Stomach (tissue), 9 donors: ENCODE data around the gene TCHP. TPM values are rescaled to one million over a fixed set of nuclear protein-coding genes. Genes with fewer than 3 reads are reported as not detected.

ENCODE experiments used
- DNase-seq, 2 donors: peaks; one replicate each; pipeline versions ENCODE4 v3.0.0 to v3.0.0-alpha.2; 2013 to 2019
- H3K27ac ChIP-seq, 5 donors: fragments of 200-600 bp in 4 of 5; sonication (generic) in 4 of 5; one replicate each; pipeline ENCODE4 v1.5.1; 2013 to 2019; ENCODE audit warnings: mild to moderate bottlenecking in 1 of 5, moderate library complexity in 1 of 5
- H3K27me3 ChIP-seq, 3 donors: fragments of 200-600 bp; sonication (generic); one replicate each; pipeline ENCODE4 v1.5.1; 2017 to 2019; ENCODE audit warnings: mixed run types in 1 of 3
- H3K36me3 ChIP-seq, 4 donors: fragments of 200-600 bp; sonication (generic); 1 replicate in 3 of 4; 2 replicates in 1 of 4; pipeline ENCODE4 v1.5.1; 2016 to 2019
- H3K4me1 ChIP-seq, 4 donors: fragments of 200-600 bp; sonication (generic); one replicate each; pipeline ENCODE4 v1.5.1; 2016 to 2019
- H3K4me3 ChIP-seq, 4 donors: fragments of 200-600 bp; sonication (generic) in 3 of 4; one replicate each; pipeline ENCODE4 v1.5.1; 2016 to 2019; ENCODE audit warnings: mild to moderate bottlenecking in 1 of 4
- H3K9me3 ChIP-seq, 4 donors: fragments of 200-600 bp; sonication (generic); one replicate each; pipeline ENCODE4 v1.5.1; 2016 to 2019
- CTCF ChIP-seq, 7 experiments: fragments of 450-650 bp in 4 of 7; fragments of 200-600 bp in 3 of 7; sonication (generic) in 3 of 7; IDR thresholded peaks; one replicate each; pipeline ENCODE4 v1.5.1; 2016 to 2019; ENCODE audit warnings: antibody characterized with exemption in 7 of 7, control low read depth in 2 of 7, mild to moderate bottlenecking in 1 of 7
- EP300 ChIP-seq: sonication (generic); formaldehyde crosslinking; IDR thresholded peaks from one replicate; pipeline ENCODE4 v1.6.1; 2017; ENCODE audit warnings: antibody characterized with exemption
- POLR2A ChIP-seq, 4 donors: fragments of 450-650 bp; IDR thresholded peaks; one replicate each; pipeline ENCODE4 v1.6.1; 2016; ENCODE audit warnings: antibody characterized with exemption in 4 of 4, control low read depth in 2 of 4, mild to moderate bottlenecking in 1 of 4, moderate library complexity in 1 of 4
- POLR2AphosphoS5 ChIP-seq, 3 donors: sonication (generic); formaldehyde crosslinking; IDR thresholded peaks; one replicate each; pipeline ENCODE4 v1.6.1; 2016; ENCODE audit warnings: antibody characterized with exemption in 3 of 3
- WGBS, 5 donors: extraction: QIAGEN DNeasy Blood & Tissue Kit in 3 of 5; methylation state at CpG; one replicate each; pipeline versions ENCODE4 v1.1.5 to v1.1.7; 2013 to 2018; 5-methylcytosine and 5-hydroxymethylcytosine counted together
- intact Hi-C: fragments of 100-400 bp; cut with DNase I; formaldehyde crosslinking; loops from one replicate; pipeline ENCODE4 v1.15.1; 2023; ENCODE audit warnings: low total_unique reads
- polyA plus RNA-seq, 3 donors: library from polyadenylated mRNA; stranded (reverse); fragments of 200-250 nt; gene quantifications; one replicate each; pipeline ENCODE4 v1.2.3, GENCODE V29; 2013
- total RNA-seq, 5 donors: library from RNA; depleted of rRNA; stranded (reverse); fragments of >200 nt; gene quantifications; one replicate each; pipeline versions ENCODE4 v1.1.0 to v1.2.3, GENCODE V29; 2014 to 2016
- donor health status: healthy with polysubstance abuse.
- donor health status: Bipolar disorder and iron deficiency.
- donor health status: healthy.

Gene TCHP
- total and polyA plus RNA-seq, 8 donors = 7.9 to 45.5 (median 14.7) TPM

- intact Hi-C loops = no loop called here
- Histone ChIP-seq H3K9me3 (no peaks in the 10 kb centered on the region), H3K36me3 (peaks cover 61 to 100% (median 100%) of the 10 kb centered on the region in 4 donors), H3K27ac (no peak overlapping the region), H3K4me1 (no peaks in the 10 kb centered on the region), H3K4me3 (no peak overlapping the region), H3K27me3 (no peaks in the 10 kb centered on the region)
- WGBS, 5 donors = 90 to 95% (median 94%) methylated on average over 15 to 16 of the region's 16 CpGs
- no peak for DNase-seq
- TF ChIP-seq POLR2AphosphoS5 (IDR thresholded peaks at IDR 0.05) (no peak), POLR2A (IDR thresholded peaks at IDR 0.05) (no peak), EP300 (no peak), CTCF (IDR thresholded peaks at IDR 0.05) (no peak)
Observed at GRCh38 chr12:109914461-109914860, 14.4 kb downstream of the TCHP start.

DNA sequence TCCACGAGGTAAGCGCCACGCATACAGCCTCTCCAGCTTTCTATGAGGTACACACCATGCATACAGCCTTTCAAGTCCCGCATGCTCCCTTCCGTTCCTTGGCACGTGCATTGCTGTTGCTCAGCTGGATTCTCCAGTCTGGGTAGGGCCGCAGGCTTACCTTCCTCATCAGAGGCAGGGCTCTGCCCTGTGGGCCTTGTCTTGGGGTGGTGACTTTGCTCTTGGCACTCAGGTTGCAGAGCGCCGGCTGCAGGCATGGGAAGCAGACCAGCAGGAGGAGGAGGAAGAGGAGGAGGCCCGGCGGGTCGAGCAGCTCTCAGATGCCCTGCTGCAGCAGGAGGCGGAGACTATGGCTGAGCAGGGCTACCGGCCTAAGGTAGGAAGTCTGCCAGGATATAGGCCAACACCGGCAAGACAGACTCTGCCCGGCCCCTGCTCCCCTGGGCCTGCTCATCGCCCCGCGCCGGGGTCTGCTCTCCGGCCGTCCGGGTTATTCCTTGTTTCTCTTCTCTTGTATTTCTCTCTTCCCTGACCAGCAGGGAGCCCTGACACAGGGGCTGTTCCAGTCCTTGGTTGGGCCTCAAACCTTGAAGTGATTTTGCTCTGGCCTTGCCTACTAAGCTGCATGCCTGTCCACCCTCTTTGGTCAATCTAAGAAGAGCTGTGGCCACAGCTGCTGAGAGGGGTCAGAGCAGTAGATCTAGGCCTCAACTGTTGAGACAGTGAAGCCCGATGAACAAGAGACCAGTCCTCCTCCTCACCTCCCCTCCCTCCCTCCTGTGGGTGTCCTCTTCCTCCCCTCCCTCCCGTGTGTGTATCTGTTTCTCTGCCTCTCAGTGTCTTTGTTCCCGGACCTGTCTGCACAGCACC lies 15.3 kb downstream of the TCHP start:
- intact Hi-C loops = no loop called here
- TF ChIP-seq CTCF (IDR thresholded peaks at IDR 0.05) = no peak
- TF ChIP-seq POLR2AphosphoS5 (IDR thresholded peaks at IDR 0.05) = no peak
- TF ChIP-seq EP300 = no peak
- TF ChIP-seq POLR2A (IDR thresholded peaks at IDR 0.05) = no peak
- no peak overlapping the region for H3K4me3 ChIP-seq
- no peaks in the 10 kb centered on the region for H3K27me3 ChIP-seq
- no peak overlapping the region for H3K27ac ChIP-seq
- H3K9me3 ChIP-seq = no peaks in the 10 kb centered on the region
- H3K36me3 ChIP-seq = peaks cover 61 to 100% (median 100%) of the 10 kb centered on the region in 4 donors
- DNase-seq = no peak
- 75 to 88% (median 81%) methylated on average over 20 to 26 of the region's 26 CpGs for WGBS, 5 donors
- no peaks in the 10 kb centered on the region for H3K4me1 ChIP-seq

- WGBS, 5 donors = 83 to 95% (median 90%) methylated on average over 4 of the region's 4 CpGs
- no peak overlapping the region for H3K4me3 ChIP-seq
- no peaks in the 10 kb centered on the region for H3K27me3 ChIP-seq
- intact Hi-C loops = no loop called here
- H3K4me1 ChIP-seq = no peaks in the 10 kb centered on the region
- H3K36me3 ChIP-seq = peaks cover 64 to 100% (median 100%) of the 10 kb centered on the region in 4 donors
- no peak overlapping the region for H3K27ac ChIP-seq
- no peak for DNase-seq
- TF ChIP-seq POLR2AphosphoS5 (IDR thresholded peaks at IDR 0.05) (no peak), POLR2A (IDR thresholded peaks at IDR 0.05) (no peak), CTCF (IDR thresholded peaks at IDR 0.05) (no peak), EP300 (no peak)
- no peaks in the 10 kb centered on the region for H3K9me3 ChIP-seq
Observed at GRCh38 chr12:109916045-109916444, 16.0 kb downstream of the TCHP start.

GRCh38 chr12:109919456-109919855 lies 19.4 kb downstream of the TCHP start:
- intact Hi-C loops = no loop called here
- DNase-seq = no peak
- TF ChIP-seq EP300 (no peak), CTCF (IDR thresholded peaks at IDR 0.05) (no peak)
- no peak overlapping the region for H3K4me3 ChIP-seq
- H3K27me3 ChIP-seq = no peaks in the 10 kb centered on the region
- H3K9me3 ChIP-seq = no peaks in the 10 kb centered on the region
- peaks cover 50 to 86% (median 79%) of the 10 kb centered on the region in 4 donors for H3K36me3 ChIP-seq
- no peaks in the 10 kb centered on the region for H3K4me1 ChIP-seq
- 82 to 88% (median 86%) methylated on average over 10 of the region's 10 CpGs for WGBS, 5 donors
- no peak overlapping the region for H3K27ac ChIP-seq
